Activated naive CD4-positive, alpha-beta T cell treated with anti-CD3 and anti-CD28 coated beads, Interleukin-2, amount 10 ng/mL, durations not matched to agents 7 days and 5 days (primary cell): ENCODE results near the gene NRG3.
"Not testable (repeated sequence)": the region's sequence is repeated elsewhere in the genome, so short reads cannot be mapped to it uniquely, and the experiment has no call there.

Experiments used
- CTCF ChIA-PET: fragments of 350-600 bp; sonication (Branson Sonifier 250); formaldehyde crosslinking; loops from one replicate; lab custom pipeline; 2021; ENCODE audit warnings: antibody characterized with exemption; lab: Charles Lee
- DNase-seq: peaks from one replicate; pipeline ENCODE4 v3.0.0-alpha.2; 2020
- H3K27ac Mint-ChIP-seq: one replicate; pipeline ENCODE4 v1.8.0; 2021; ENCODE audit warnings: mild to moderate bottlenecking, moderate library complexity, mixed read lengths
- H3K27me3 Mint-ChIP-seq: one replicate; pipeline ENCODE4 v1.8.0; 2021; ENCODE audit warnings: mild to moderate bottlenecking, mixed read lengths
- H3K36me3 Mint-ChIP-seq: one replicate; pipeline ENCODE4 v1.8.0; 2021; ENCODE audit warnings: mixed read lengths
- H3K4me1 Mint-ChIP-seq: one replicate; pipeline ENCODE4 v1.8.0; 2021; ENCODE audit warnings: mixed read lengths
- H3K4me3 Mint-ChIP-seq: one replicate; pipeline ENCODE4 v1.8.0; 2021; ENCODE audit warnings: mild to moderate bottlenecking, moderate library complexity, mixed read lengths
- H3K9me3 Mint-ChIP-seq: one replicate; pipeline ENCODE4 v1.8.0; 2021; ENCODE audit warnings: mixed read lengths

The NRG3 gene

GRCh38 chr10:82953331-82953730, 1078.3 kb downstream of the NRG3 start:
- CTCF ChIA-PET: no interaction called here
- H3K27me3 Mint-ChIP-seq: no peaks in the 10 kb centered on the region
- H3K4me1 Mint-ChIP-seq: no peaks in the 10 kb centered on the region
- DNase-seq: no peak
- H3K27ac Mint-ChIP-seq: no peak overlapping the region
- H3K36me3 Mint-ChIP-seq: no peaks in the 10 kb centered on the region
- H3K4me3 Mint-ChIP-seq: no peak overlapping the region
- peaks cover 5% of the 10 kb centered on the region for H3K9me3 Mint-ChIP-seq

DNA sequence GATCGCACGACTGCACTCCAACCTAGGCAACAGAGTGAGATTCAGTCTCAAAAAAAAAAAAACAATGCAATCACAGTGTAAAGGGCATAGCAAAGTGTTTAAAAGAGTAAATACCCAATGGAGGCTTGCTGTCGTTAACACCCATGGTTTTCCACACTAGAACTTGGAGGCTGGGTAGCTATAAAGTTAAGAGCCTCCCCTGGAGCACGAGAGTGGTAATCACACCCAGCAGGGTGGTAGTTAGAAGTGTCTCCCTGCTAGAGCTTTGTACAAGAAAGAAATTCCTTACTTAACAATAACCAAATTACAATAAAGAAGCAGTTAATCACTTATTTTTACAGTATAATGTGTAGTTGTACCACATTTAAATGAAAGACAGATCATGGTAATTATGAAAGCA, 1078.9 kb downstream of the NRG3 start:
- CTCF ChIA-PET: no interaction called here
- no peaks in the 10 kb centered on the region for H3K36me3 Mint-ChIP-seq
- H3K9me3 Mint-ChIP-seq: peaks cover 5% of the 10 kb centered on the region

DNA sequence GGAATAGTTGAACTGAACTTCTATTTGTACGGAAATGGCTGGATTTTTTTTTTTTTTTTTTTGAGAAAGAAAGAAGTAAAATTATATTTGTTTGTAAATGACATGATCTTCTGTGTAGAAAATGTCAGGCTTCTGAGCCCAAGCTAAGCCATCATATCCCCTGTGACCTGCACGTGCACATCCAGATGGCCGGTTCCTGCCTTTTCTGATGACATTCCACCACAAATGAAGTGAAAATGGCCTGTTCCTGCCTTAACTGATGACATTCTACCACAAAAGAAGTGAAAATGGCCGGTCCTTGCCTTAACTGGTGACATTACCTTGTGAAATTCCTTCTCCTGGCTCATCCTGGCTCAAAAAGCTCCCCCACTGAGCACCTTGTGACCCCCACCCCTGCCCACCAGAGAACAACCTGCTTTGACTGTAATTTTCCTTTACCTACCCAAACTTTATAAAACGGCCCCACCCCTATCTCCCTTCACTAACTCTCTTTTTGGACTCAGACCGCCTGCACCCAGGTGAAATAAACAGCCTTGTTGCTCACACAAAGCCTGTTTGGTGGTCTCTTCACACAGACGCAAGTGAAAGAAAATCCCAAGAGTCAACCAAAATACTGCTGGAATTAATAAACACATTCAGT, 1085.5 kb downstream of the NRG3 start:
- CTCF ChIA-PET, H3K4me3 Mint-ChIP-seq, DNase-seq, H3K27me3 Mint-ChIP-seq, H3K27ac Mint-ChIP-seq, H3K36me3 Mint-ChIP-seq, H3K4me1 Mint-ChIP-seq, H3K9me3 Mint-ChIP-seq: not testable (repeated sequence)

More for the DNA sequence above, 1078.9 kb downstream of the NRG3 start:
- Mint-ChIP-seq H3K27me3 (no peaks in the 10 kb centered on the region), H3K4me3 (no peak overlapping the region), H3K4me1 (no peaks in the 10 kb centered on the region), H3K27ac (no peak overlapping the region)
- DNase-seq: no peak

DNA sequence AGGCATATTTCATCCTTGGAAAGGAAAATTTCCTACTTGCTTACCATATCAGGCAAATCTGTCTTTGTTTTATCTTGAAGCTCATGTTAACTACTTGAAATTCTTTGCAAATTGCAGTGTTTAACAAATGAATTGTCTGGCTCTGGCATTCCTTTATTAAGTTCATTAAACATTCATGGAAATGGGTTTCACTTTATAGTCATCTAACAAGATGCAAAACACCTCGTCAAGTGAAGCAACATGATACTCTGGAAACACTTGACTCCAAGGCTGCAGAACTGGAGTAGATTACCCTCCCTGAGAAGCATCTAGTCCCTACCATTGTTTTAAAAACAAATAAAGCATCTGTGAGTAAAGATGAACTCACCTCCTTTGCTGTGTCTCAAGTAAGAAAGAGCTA, 1086.9 kb downstream of the NRG3 start:
- CTCF ChIA-PET: no interaction called here
- H3K4me1 Mint-ChIP-seq: no peaks in the 10 kb centered on the region
- no peak overlapping the region for H3K4me3 Mint-ChIP-seq
- peaks cover 2% of the 10 kb centered on the region for H3K9me3 Mint-ChIP-seq
- H3K36me3 Mint-ChIP-seq: no peaks in the 10 kb centered on the region
- no peak for DNase-seq
- no peaks in the 10 kb centered on the region for H3K27me3 Mint-ChIP-seq
- no peak overlapping the region for H3K27ac Mint-ChIP-seq

GRCh38 chr10:82966130-82966529, 1091.1 kb downstream of the NRG3 start:
- no peaks in the 10 kb centered on the region for H3K4me1 Mint-ChIP-seq
- H3K4me3 Mint-ChIP-seq: no peak overlapping the region
- H3K9me3 Mint-ChIP-seq: no peaks in the 10 kb centered on the region
- no peaks in the 10 kb centered on the region for H3K27me3 Mint-ChIP-seq
- H3K27ac Mint-ChIP-seq: no peak overlapping the region
- DNase-seq: no peak
- CTCF ChIA-PET: no interaction called here
- no peaks in the 10 kb centered on the region for H3K36me3 Mint-ChIP-seq

- H3K9me3 Mint-ChIP-seq: no peaks in the 10 kb centered on the region
- H3K4me1 Mint-ChIP-seq: no peaks in the 10 kb centered on the region
- H3K27me3 Mint-ChIP-seq: no peaks in the 10 kb centered on the region
- CTCF ChIA-PET: no interaction called here
- DNase-seq: no peak
- no peak overlapping the region for H3K4me3 Mint-ChIP-seq
- no peaks in the 10 kb centered on the region for H3K36me3 Mint-ChIP-seq
- no peak overlapping the region for H3K27ac Mint-ChIP-seq
These were observed 1093.5 kb downstream of the NRG3 start for GRCh38 chr10:82968533-82968932.

GRCh38 chr10:82969405-82969804, 1094.4 kb downstream of the NRG3 start:
- no peaks in the 10 kb centered on the region for H3K4me1 Mint-ChIP-seq
- H3K4me3 Mint-ChIP-seq: no peak overlapping the region
- H3K9me3 Mint-ChIP-seq: no peaks in the 10 kb centered on the region
- no peak for DNase-seq
- CTCF ChIA-PET: interaction anchor here (0.6 kb wide), 1 partner anchor 39 kb away, joined by 3 read pairs; no protein-coding TSS in a partner anchor
- H3K36me3 Mint-ChIP-seq: no peaks in the 10 kb centered on the region
- no peak overlapping the region for H3K27ac Mint-ChIP-seq
- no peaks in the 10 kb centered on the region for H3K27me3 Mint-ChIP-seq

- Mint-ChIP-seq H3K9me3 (peaks cover 10% of the 10 kb centered on the region), H3K27ac (no peak overlapping the region), H3K36me3 (no peaks in the 10 kb centered on the region), H3K27me3 (no peaks in the 10 kb centered on the region), H3K4me1 (no peaks in the 10 kb centered on the region), H3K4me3 (no peak overlapping the region)
- CTCF ChIA-PET: no interaction called here
- no peak for DNase-seq
These were observed 1105.3 kb downstream of the NRG3 start for GRCh38 chr10:82980321-82980720.

GRCh38 chr10:82981137-82981723, 1106.2 kb downstream of the NRG3 start:
- CTCF ChIA-PET: no interaction called here
- no peaks in the 10 kb centered on the region for H3K36me3 Mint-ChIP-seq
- no peaks in the 10 kb centered on the region for H3K4me1 Mint-ChIP-seq
- H3K9me3 Mint-ChIP-seq: peaks cover 10% of the 10 kb centered on the region
- no peak overlapping the region for H3K4me3 Mint-ChIP-seq
- H3K27ac Mint-ChIP-seq: no peak overlapping the region
- DNase-seq: no peak
- no peaks in the 10 kb centered on the region for H3K27me3 Mint-ChIP-seq

- DNase-seq: no peak
- Mint-ChIP-seq H3K4me1 (no peaks in the 10 kb centered on the region), H3K9me3 (peaks cover 7% of the 10 kb centered on the region), H3K27ac (no peak overlapping the region), H3K36me3 (no peaks in the 10 kb centered on the region), H3K4me3 (no peak overlapping the region), H3K27me3 (no peaks in the 10 kb centered on the region)
- CTCF ChIA-PET: no interaction called here
These were observed 1107.2 kb downstream of the NRG3 start for GRCh38 chr10:82982110-82982608.

DNA sequence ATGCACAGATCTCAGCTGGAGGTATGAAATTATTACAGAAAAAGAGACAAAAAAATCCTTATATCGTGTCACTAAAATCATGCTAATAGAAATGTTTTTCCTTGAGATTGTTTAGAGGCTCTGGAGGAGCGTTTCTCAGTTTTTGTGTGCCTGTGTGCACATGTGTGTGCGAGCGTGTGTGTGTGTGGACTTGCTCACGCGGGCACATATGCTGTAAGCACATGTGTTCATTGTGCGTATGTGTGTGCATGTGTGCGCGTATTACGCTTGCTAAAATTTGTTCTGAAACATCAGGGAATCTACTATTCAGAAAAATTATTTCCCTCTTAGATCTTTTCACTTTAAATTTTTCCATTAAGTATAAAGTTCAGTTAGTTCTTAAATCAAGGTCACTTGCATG, 1111.2 kb downstream of the NRG3 start:
- no peak for DNase-seq
- H3K4me3 Mint-ChIP-seq: no peak overlapping the region
- H3K36me3 Mint-ChIP-seq: no peaks in the 10 kb centered on the region
- no peak overlapping the region for H3K27ac Mint-ChIP-seq
- no peaks in the 10 kb centered on the region for H3K4me1 Mint-ChIP-seq
- H3K9me3 Mint-ChIP-seq: peaks cover 7% of the 10 kb centered on the region
- H3K27me3 Mint-ChIP-seq: no peaks in the 10 kb centered on the region
- CTCF ChIA-PET: no interaction called here

- H3K4me3 Mint-ChIP-seq, H3K4me1 Mint-ChIP-seq, DNase-seq, H3K27ac Mint-ChIP-seq, CTCF ChIA-PET, H3K36me3 Mint-ChIP-seq, H3K9me3 Mint-ChIP-seq, H3K27me3 Mint-ChIP-seq: not testable (repeated sequence)
These were observed 1131.5 kb downstream of the NRG3 start for GRCh38 chr10:83006479-83006878.

- H3K4me3 Mint-ChIP-seq: no peak overlapping the region
- H3K27ac Mint-ChIP-seq: no peak overlapping the region
- H3K36me3 Mint-ChIP-seq: no peaks in the 10 kb centered on the region
- H3K4me1 Mint-ChIP-seq: no peaks in the 10 kb centered on the region
- peaks cover 5% of the 10 kb centered on the region for H3K9me3 Mint-ChIP-seq
- no peak for DNase-seq
- CTCF ChIA-PET: no interaction called here
- no peaks in the 10 kb centered on the region for H3K27me3 Mint-ChIP-seq
These were observed 1132.5 kb downstream of the NRG3 start for GRCh38 chr10:83007510-83007909.

- no peaks in the 10 kb centered on the region for H3K9me3 Mint-ChIP-seq
- CTCF ChIA-PET: no interaction called here
- DNase-seq: no peak
- H3K27me3 Mint-ChIP-seq: no peaks in the 10 kb centered on the region
- no peak overlapping the region for H3K4me3 Mint-ChIP-seq
- no peaks in the 10 kb centered on the region for H3K4me1 Mint-ChIP-seq
- H3K36me3 Mint-ChIP-seq: no peaks in the 10 kb centered on the region
- H3K27ac Mint-ChIP-seq: no peak overlapping the region
These were observed 1137.9 kb downstream of the NRG3 start for GRCh38 chr10:83012866-83013265.

GRCh38 chr10:83017076-83017867, 1142.3 kb downstream of the NRG3 start:
- Mint-ChIP-seq H3K27me3 (no peaks in the 10 kb centered on the region), H3K4me1 (no peaks in the 10 kb centered on the region), H3K9me3 (peaks cover 8% of the 10 kb centered on the region), H3K27ac (no peak overlapping the region), H3K36me3 (no peaks in the 10 kb centered on the region), H3K4me3 (no peak overlapping the region)
- DNase-seq: no peak
- CTCF ChIA-PET: no interaction called here
